ENCODE data around the gene TRIM59. TPM values are rescaled to one million over a fixed set of nuclear protein-coding genes. Genes with fewer than 3 reads are reported as not detected.

The TRIM59 gene
- total RNA-seq, 1 donor from 2014 or later: 33.2 TPM

- intact Hi-C loops (cut with micrococcal nuclease): no loop called here
- DNase-seq (ENCODE audit: low spot score): no peak
- no peaks in the 10 kb centered on the region for H3K9me3 Mint-ChIP-seq
- peaks cover 54% of the 10 kb centered on the region for H3K4me1 Mint-ChIP-seq (ENCODE audit: low read depth)
- H3K27ac Mint-ChIP-seq: no peak overlapping the region
- no peak overlapping the region for H3K4me3 Mint-ChIP-seq
- H3K27me3 Mint-ChIP-seq (ENCODE audit: insufficient read depth): no peaks in the 10 kb centered on the region
- peaks cover 49% of the 10 kb centered on the region for H3K36me3 Mint-ChIP-seq (ENCODE audit: low read depth)
Observed at GRCh38 chr3:160417311-160417710, 32.3 kb downstream of the TRIM59 start.

- Mint-ChIP-seq H3K4me1 (ENCODE audit: low read depth) (peaks cover 49% of the 10 kb centered on the region), H3K27me3 (ENCODE audit: insufficient read depth) (no peaks in the 10 kb centered on the region), H3K36me3 (ENCODE audit: low read depth) (peaks cover 47% of the 10 kb centered on the region), H3K4me3 (no peak overlapping the region), H3K27ac (no peak overlapping the region), H3K9me3 (no peaks in the 10 kb centered on the region)
- peak; percentile 58 for DNase-seq (ENCODE audit: low spot score)
- intact Hi-C loops (cut with micrococcal nuclease): loop anchor here (1.0 kb wide), 5 partner anchors 14 to 529 kb away; partner anchors contain the start of genes IFT80, IL12A and SMC4
Observed at GRCh38 chr3:160413613-160414248, 35.9 kb downstream of the TRIM59 start.

- Mint-ChIP-seq H3K36me3 (ENCODE audit: low read depth) (peaks cover 42% of the 10 kb centered on the region), H3K4me1 (ENCODE audit: low read depth) (peaks cover 51% of the 10 kb centered on the region), H3K27me3 (ENCODE audit: insufficient read depth) (no peaks in the 10 kb centered on the region), H3K9me3 (no peaks in the 10 kb centered on the region), H3K27ac (no peak overlapping the region), H3K4me3 (no peak overlapping the region)
- no peak for DNase-seq (ENCODE audit: low spot score)
- intact Hi-C loops (cut with micrococcal nuclease): no loop called here
Observed at GRCh38 chr3:160412477-160412876, 37.1 kb downstream of the TRIM59 start.

- Mint-ChIP-seq H3K36me3 (ENCODE audit: low read depth) (peaks cover 25% of the 10 kb centered on the region), H3K4me1 (ENCODE audit: low read depth) (peaks cover 47% of the 10 kb centered on the region)
Observed at GRCh38 chr3:160409812-160410610, 39.6 kb downstream of the TRIM59 start.

GRCh38 chr3:160403796-160404470 is 45.7 kb downstream of the TRIM59 start:
- peaks cover 5% of the 10 kb centered on the region for H3K27me3 Mint-ChIP-seq (ENCODE audit: insufficient read depth)
- H3K9me3 Mint-ChIP-seq: no peaks in the 10 kb centered on the region
- H3K27ac Mint-ChIP-seq: peak overlapping the region; percentile 82
- intact Hi-C loops (cut with micrococcal nuclease): no loop called here
- DNase-seq (ENCODE audit: low spot score): no peak
- peaks cover 76% of the 10 kb centered on the region for H3K4me1 Mint-ChIP-seq (ENCODE audit: low read depth)
- H3K36me3 Mint-ChIP-seq (ENCODE audit: low read depth): peaks cover 36% of the 10 kb centered on the region
- H3K4me3 Mint-ChIP-seq: peak overlapping the region; percentile 96

More at GRCh38 chr3:160409812-160410610, 39.6 kb downstream of the TRIM59 start:
- no peak for DNase-seq (ENCODE audit: low spot score)
- Mint-ChIP-seq H3K27ac (peak overlapping the region; percentile 55), H3K27me3 (ENCODE audit: insufficient read depth) (no peaks in the 10 kb centered on the region), H3K9me3 (no peaks in the 10 kb centered on the region), H3K4me3 (no peak overlapping the region)
- intact Hi-C loops (cut with micrococcal nuclease): no loop called here

GRCh38 chr3:160403028-160403545 is 46.5 kb downstream of the TRIM59 start:
- peak overlapping the region; percentile 96 for H3K4me3 Mint-ChIP-seq
- H3K27ac Mint-ChIP-seq: peak overlapping the region; percentile 86
- DNase-seq (ENCODE audit: low spot score): no peak
- intact Hi-C loops (cut with micrococcal nuclease): no loop called here
- H3K4me1 Mint-ChIP-seq (ENCODE audit: low read depth): peaks cover 78% of the 10 kb centered on the region
- H3K27me3 Mint-ChIP-seq (ENCODE audit: insufficient read depth): peaks cover 6% of the 10 kb centered on the region
- H3K9me3 Mint-ChIP-seq: no peaks in the 10 kb centered on the region
- H3K36me3 Mint-ChIP-seq (ENCODE audit: low read depth): peaks cover 32% of the 10 kb centered on the region

- Mint-ChIP-seq H3K36me3 (ENCODE audit: low read depth) (peaks cover 31% of the 10 kb centered on the region), H3K27ac (peak overlapping the region; percentile 86), H3K27me3 (ENCODE audit: insufficient read depth) (peaks cover 6% of the 10 kb centered on the region), H3K9me3 (no peaks in the 10 kb centered on the region), H3K4me3 (peak overlapping the region; percentile 96), H3K4me1 (ENCODE audit: low read depth) (peaks cover 73% of the 10 kb centered on the region)
- intact Hi-C loops (cut with micrococcal nuclease): no loop called here
- no peak for DNase-seq (ENCODE audit: low spot score)
Observed at GRCh38 chr3:160402221-160403027, 47.2 kb downstream of the TRIM59 start.

- H3K27ac Mint-ChIP-seq: peak overlapping the region; percentile 92
- peak overlapping the region; percentile 96 for H3K4me3 Mint-ChIP-seq
- DNase-seq (ENCODE audit: low spot score): no peak
- H3K9me3 Mint-ChIP-seq: no peaks in the 10 kb centered on the region
- H3K27me3 Mint-ChIP-seq (ENCODE audit: insufficient read depth): peaks cover 6% of the 10 kb centered on the region
- intact Hi-C loops (cut with micrococcal nuclease): no loop called here
- H3K36me3 Mint-ChIP-seq (ENCODE audit: low read depth): peaks cover 31% of the 10 kb centered on the region
- H3K4me1 Mint-ChIP-seq (ENCODE audit: low read depth): peaks cover 77% of the 10 kb centered on the region
Observed at GRCh38 chr3:160401291-160402095, 48.1 kb downstream of the TRIM59 start.

- Mint-ChIP-seq H3K4me1 (ENCODE audit: low read depth) (peaks cover 70% of the 10 kb centered on the region), H3K27ac (peak overlapping the region; percentile 98), H3K36me3 (ENCODE audit: low read depth) (peaks cover 27% of the 10 kb centered on the region), H3K27me3 (ENCODE audit: insufficient read depth) (peaks cover 6% of the 10 kb centered on the region), H3K4me3 (peak overlapping the region; percentile 96), H3K9me3 (no peaks in the 10 kb centered on the region)
- peak; percentile 21 for DNase-seq (ENCODE audit: low spot score)
- intact Hi-C loops (cut with micrococcal nuclease): no loop called here
Observed at GRCh38 chr3:160400702-160401150, 48.9 kb downstream of the TRIM59 start.

GRCh38 chr3:160400030-160400701 is 49.4 kb downstream of the TRIM59 start:
- DNase-seq (ENCODE audit: low spot score): peak; percentile 26
- Mint-ChIP-seq H3K27me3 (ENCODE audit: insufficient read depth) (peaks cover 6% of the 10 kb centered on the region), H3K4me1 (ENCODE audit: low read depth) (peaks cover 65% of the 10 kb centered on the region), H3K4me3 (peak overlapping the region; percentile 96), H3K9me3 (no peaks in the 10 kb centered on the region), H3K36me3 (ENCODE audit: low read depth) (peaks cover 27% of the 10 kb centered on the region), H3K27ac (peak overlapping the region; percentile 98)
- intact Hi-C loops (cut with micrococcal nuclease): no loop called here

Data from activated T-helper 1 cell treated with anti-CD3 and anti-CD28 coated beads, Interleukin-12 subunit alpha, Interleukin-12 subunit beta, Interleukin-2, Interleukin-4 antibody, amounts not matched to agents 30 ng/mL and 10 ng/mL and 1 ng/mL, durations not matched to agents 14 hours and 24 hours and 36 hours (primary cell).